WTC11 (cell line): Measurements from ENCODE around the gene TDRD10.

Experiments
- ESRRA ChIP-seq: sonication (generic); formaldehyde crosslinking; IDR thresholded peaks from 2 replicates; pipeline ENCODE4 v1.8.1; 2022; ENCODE audit warnings: mild to moderate bottlenecking, missing genetic modification reagents, borderline replicate concordance
- FOXK1 ChIP-seq: sonication (generic); formaldehyde crosslinking; IDR thresholded peaks from 2 replicates; pipeline ENCODE4 v1.8.0; 2022; ENCODE audit warnings: mild to moderate bottlenecking, moderate library complexity, missing genetic modification reagents
- TF ChIP-seq, protein P1 (sequence below): fragments of 200-600 bp; IDR thresholded peaks from 2 replicates; pipeline ENCODE4 v1.8.0; 2022; ENCODE audit warnings: antibody characterized with exemption
- TF ChIP-seq, protein P2 (sequence below): sonication (generic); formaldehyde crosslinking; IDR thresholded peaks from 2 replicates; pipeline ENCODE4 v1.8.1; 2023; ENCODE audit warnings: mild to moderate bottlenecking, missing genetic modification reagents, borderline replicate concordance
- TF ChIP-seq, protein P3 (sequence below): sonication (generic); formaldehyde crosslinking; IDR thresholded peaks from 2 replicates; pipeline ENCODE4 v1.8.1; 2023; ENCODE audit warnings: mild to moderate bottlenecking, missing genetic modification reagents, moderate library complexity

DNA sequence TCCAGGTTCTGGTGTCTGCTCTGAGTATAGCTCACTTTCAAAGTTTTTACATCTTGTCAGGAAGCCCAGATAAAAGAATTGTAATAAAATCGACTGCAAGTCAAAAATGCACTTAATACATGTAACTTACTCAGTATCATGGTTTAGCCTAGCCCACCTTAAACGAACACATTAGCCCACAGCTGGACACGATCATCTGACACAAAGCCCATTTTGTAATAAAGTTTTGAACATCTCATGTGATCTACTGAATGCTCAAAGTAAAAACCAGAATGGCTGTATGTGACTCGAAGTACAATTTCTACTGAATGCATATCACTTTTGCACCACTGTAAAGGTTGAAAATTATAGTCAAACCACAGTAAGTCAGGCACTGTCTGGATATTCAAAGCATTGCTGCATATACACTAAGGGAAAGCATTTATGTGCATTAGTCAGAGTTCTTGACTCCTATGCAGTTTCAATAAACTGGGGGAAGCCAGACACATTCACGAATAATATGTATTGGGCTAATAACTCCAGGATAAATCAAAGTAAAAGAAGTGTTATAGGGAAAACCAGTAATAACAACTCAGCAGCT lies 12.2 kb upstream of the TDRD10 start:
- TF ChIP-seq, protein P1, sequence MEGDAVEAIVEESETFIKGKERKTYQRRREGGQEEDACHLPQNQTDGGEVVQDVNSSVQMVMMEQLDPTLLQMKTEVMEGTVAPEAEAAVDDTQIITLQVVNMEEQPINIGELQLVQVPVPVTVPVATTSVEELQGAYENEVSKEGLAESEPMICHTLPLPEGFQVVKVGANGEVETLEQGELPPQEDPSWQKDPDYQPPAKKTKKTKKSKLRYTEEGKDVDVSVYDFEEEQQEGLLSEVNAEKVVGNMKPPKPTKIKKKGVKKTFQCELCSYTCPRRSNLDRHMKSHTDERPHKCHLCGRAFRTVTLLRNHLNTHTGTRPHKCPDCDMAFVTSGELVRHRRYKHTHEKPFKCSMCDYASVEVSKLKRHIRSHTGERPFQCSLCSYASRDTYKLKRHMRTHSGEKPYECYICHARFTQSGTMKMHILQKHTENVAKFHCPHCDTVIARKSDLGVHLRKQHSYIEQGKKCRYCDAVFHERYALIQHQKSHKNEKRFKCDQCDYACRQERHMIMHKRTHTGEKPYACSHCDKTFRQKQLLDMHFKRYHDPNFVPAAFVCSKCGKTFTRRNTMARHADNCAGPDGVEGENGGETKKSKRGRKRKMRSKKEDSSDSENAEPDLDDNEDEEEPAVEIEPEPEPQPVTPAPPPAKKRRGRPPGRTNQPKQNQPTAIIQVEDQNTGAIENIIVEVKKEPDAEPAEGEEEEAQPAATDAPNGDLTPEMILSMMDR = no peak
- TF ChIP-seq ESRRA (CRISPR knock-in tag) = no peak
- TF ChIP-seq, protein P2, sequence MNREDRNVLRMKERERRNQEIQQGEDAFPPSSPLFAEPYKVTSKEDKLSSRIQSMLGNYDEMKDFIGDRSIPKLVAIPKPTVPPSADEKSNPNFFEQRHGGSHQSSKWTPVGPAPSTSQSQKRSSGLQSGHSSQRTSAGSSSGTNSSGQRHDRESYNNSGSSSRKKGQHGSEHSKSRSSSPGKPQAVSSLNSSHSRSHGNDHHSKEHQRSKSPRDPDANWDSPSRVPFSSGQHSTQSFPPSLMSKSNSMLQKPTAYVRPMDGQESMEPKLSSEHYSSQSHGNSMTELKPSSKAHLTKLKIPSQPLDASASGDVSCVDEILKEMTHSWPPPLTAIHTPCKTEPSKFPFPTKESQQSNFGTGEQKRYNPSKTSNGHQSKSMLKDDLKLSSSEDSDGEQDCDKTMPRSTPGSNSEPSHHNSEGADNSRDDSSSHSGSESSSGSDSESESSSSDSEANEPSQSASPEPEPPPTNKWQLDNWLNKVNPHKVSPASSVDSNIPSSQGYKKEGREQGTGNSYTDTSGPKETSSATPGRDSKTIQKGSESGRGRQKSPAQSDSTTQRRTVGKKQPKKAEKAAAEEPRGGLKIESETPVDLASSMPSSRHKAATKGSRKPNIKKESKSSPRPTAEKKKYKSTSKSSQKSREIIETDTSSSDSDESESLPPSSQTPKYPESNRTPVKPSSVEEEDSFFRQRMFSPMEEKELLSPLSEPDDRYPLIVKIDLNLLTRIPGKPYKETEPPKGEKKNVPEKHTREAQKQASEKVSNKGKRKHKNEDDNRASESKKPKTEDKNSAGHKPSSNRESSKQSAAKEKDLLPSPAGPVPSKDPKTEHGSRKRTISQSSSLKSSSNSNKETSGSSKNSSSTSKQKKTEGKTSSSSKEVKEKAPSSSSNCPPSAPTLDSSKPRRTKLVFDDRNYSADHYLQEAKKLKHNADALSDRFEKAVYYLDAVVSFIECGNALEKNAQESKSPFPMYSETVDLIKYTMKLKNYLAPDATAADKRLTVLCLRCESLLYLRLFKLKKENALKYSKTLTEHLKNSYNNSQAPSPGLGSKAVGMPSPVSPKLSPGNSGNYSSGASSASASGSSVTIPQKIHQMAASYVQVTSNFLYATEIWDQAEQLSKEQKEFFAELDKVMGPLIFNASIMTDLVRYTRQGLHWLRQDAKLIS (CRISPR knock-in tag) = no peak
- TF ChIP-seq, protein P3, sequence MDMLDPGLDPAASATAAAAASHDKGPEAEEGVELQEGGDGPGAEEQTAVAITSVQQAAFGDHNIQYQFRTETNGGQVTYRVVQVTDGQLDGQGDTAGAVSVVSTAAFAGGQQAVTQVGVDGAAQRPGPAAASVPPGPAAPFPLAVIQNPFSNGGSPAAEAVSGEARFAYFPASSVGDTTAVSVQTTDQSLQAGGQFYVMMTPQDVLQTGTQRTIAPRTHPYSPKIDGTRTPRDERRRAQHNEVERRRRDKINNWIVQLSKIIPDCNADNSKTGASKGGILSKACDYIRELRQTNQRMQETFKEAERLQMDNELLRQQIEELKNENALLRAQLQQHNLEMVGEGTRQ (CRISPR knock-in tag) = no peak
- TF ChIP-seq FOXK1 = no peak
